IPS-NIHi7 (cell line): ENCODE results near the gene CDCP2.

Experiments used
- DNase-seq: peaks from one replicate; pipeline ENCODE4 v3.0.0; 2012; ENCODE audit warnings: mixed read lengths; ENCODE audit errors: extremely low spot score

Gene CDCP2

GRCh38 chr1:54152696-54153095 lies at the start of gene CDCP2:
TSS of gene CDCP2 (minus strand) at chr1:54153000. CDS start at chr1:54152922, 78 bp downstream.
- DNase-seq, result no peak

DNA sequence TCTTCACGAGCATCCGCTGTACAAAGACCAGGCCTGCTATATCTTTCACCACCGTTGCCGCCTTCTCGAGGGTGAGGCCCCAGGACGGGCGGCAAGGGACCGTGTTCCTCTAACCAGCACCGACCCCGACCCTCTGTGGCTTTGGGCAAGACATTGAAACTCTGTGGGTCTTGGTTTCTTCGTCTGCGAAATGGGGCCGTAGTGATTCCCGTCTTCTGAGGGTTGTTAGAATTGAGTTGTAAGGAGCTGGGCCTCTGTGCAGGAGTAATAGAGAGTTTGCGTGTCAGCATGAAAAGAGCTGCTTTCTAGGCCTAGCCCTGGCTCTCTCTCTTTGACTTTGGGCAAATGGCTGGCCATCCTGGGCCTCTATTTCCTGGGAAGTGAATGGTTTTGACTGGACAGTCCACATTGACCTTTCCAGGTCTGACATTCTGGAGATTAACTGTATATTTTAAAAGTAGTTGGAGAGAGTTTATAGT lies 47.8 kb upstream of the CDCP2 start:
- no peak for DNase-seq

DNA sequence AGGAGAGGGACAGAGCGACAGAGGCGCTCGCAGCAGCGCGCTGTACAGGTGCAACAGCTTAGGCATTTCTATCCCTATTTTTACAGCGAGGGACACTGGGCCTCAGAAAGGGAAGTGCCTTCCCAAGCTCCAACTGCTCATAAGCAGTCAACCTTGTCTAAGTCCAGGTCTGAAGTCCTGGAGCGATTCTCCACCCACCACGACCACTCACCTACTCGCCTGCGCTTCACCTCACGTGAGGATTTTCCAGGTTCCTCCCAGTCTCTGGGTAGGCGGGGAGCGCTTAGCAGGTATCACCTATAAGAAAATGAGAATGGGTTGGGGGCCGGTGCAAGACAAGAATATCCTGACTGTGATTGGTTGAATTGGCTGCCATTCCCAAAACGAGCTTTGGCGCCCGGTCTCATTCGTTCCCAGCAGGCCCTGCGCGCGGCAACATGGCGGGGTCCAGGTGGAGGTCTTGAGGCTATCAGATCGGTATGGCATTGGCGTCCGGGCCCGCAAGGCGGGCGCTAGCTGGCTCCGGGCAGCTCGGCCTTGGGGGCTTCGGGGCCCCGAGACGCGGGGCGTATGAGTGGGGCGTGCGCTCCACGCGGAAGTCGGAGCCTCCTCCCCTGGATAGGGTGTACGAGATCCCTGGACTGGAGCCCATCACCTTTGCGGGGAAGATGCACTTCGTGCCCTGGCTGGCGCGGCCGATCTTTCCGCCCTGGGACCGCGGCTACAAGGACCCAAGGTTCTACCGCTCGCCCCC lies 47.1 kb upstream of the CDCP2 start, which contains the start of the genes CYB5RL and MRPL37:
TSS of gene CYB5RL (minus strand) at position 266 of the 754 bp plus-strand sequence. CDS start 4,414 bp downstream, outside the sequence.
TSS of gene MRPL37 (plus strand) at position 403 of the 754 bp plus-strand sequence. CDS start at position 480, 77 bp downstream.
- peak; percentile 100 for DNase-seq

DNA sequence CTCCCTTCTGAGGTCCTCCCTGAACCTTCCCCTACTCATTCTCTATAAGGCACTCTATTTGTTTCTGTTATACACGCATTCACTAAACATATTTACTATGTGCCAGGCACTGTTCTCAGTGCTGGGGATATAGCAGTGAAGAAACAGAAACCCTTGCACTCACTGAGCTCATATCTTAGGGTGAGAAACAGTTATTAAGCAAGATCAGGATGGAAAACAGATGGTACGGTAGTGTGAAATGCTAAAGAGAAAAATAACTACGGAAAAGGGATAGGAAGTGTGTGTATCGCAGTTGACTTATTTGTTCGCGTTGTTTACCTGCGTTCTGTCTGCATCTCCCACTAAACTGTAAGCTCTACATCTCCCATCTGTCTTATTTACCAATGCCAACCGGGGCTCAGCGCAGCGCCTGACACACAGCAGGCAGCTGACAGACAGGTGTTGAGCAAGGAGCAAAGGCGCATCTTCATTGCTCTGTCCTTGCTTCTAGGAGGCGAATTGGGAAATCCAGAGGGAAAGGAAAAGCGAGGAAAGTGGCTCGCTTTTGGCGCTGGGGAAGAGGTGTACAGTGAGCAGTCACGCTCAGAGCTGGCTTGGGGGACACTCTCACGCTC lies 46.5 kb upstream of the CDCP2 start:
- peak; percentile 58 for DNase-seq

- DNase-seq, result no peak
These were observed 40.7 kb upstream of the CDCP2 start for GRCh38 chr1:54193453-54193852.

- no peak for DNase-seq
These were observed 38.7 kb upstream of the CDCP2 start for GRCh38 chr1:54191525-54191924.

DNA sequence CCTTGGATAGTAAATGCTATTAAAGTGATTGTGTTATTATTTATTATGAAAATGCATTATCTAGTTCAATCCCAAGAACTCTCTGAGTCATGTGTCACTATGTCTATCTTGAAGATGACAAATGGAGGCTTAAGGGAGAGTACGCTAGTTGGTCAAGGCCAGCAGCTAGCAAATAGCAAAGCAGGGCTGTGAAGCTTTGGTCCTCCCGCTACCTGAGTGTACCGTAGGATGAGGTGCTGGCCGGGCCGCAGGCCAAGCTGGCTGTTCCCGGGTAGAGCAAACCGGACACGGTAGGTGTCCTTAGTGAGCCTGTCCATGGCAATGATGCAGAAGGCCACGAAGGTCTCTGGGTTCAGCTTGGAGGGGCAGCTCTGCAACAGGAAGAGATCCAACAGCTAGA lies 37.7 kb upstream of the CDCP2 start:
- no peak for DNase-seq

- DNase-seq, result no peak
These were observed 35.5 kb upstream of the CDCP2 start for GRCh38 chr1:54188291-54188690.

DNA sequence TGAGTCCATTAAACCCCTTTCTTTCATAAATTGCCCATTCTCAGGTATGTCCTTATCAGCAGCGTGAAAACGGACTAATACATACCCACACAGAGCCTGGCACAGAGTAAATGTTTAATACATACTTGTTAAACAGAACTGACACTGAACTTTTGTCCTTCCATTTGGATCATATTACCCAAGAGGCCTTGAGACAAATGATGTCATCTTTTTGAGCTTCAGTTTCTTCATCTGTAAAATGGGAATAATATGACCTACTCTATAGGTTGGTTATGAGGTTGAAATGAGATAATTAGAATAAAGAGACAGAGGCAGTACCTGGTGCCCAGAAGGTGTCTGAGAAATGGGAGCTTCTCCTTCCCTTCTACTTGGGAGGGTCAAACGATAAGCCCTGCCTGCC lies 33.3 kb upstream of the CDCP2 start:
- DNase-seq, result no peak

DNA sequence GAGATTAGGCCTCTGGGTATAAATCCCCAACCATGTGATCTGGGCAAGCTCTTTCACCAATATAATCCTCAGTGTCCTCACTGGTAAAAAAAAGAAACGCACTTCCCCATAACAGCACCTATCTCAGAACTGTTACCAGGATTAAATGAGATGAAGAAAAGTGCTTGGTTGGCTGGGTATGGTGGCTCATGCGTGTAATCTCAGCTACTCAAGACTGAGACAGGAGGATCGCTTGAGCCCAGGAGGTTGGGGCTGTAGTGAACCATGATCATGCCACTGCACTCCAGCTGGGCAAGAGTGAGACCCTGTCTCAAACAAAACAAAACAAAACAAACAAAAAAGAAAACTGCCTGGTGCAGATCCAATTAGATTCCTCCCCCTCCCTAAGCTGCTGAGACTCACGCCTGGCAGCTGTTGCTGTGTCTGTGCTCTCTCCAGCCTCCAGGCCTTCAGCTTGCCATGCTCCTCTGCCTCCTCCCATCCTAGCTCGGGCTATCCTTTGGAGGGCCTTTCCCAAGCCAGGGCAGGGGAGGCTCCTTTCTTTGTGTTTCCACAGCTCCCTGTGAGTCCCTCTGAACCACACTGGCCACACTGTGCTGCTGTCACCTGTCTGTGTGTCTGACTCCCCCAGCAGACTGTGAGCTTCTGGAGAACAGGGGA lies 28.0 kb upstream of the CDCP2 start:
- no peak for DNase-seq

DNA sequence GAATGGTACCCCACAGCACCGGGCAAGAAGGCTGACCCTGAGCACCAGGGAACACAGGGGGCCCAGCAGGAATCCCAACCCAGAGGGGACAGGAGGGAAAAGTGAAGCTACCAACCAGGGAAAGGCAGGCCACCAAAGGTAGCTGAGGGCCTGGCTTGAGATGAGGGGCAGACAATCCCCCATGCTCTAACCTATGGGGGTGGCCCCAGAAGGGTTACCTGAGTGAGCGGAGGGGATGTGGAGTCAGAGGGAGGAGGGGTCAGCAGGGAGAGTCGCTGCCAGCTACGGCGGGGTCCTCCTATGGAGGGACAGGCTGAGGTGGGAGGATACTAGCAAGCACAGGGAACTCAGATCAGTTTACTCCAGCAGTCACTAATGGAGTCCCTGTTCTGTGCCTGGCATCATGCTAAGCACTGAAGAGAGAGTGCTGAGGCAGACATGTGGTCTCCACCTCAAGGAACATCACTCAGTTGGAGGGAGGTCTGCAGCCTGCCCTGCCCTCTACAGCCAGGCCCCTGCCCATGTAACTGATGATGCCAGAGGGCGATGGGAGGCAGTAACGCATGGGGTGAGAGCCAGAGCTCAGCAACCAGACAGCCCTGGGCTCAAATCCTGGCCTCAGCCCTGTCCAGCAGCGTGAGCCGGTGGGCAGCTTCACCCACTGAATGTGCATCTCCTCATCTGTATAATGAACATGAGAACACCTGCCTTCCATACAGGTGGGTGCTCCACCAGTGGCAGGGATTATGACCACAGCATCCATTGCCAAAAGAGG lies 25.7 kb upstream of the CDCP2 start:
- DNase-seq, result no peak

GRCh38 chr1:54177726-54178125 lies 24.9 kb upstream of the CDCP2 start:
- no peak for DNase-seq

- no peak for DNase-seq
These were observed 24.0 kb upstream of the CDCP2 start for GRCh38 chr1:54176621-54177327.

- no peak for DNase-seq
These were observed 21.3 kb upstream of the CDCP2 start for GRCh38 chr1:54174106-54174505.

DNA sequence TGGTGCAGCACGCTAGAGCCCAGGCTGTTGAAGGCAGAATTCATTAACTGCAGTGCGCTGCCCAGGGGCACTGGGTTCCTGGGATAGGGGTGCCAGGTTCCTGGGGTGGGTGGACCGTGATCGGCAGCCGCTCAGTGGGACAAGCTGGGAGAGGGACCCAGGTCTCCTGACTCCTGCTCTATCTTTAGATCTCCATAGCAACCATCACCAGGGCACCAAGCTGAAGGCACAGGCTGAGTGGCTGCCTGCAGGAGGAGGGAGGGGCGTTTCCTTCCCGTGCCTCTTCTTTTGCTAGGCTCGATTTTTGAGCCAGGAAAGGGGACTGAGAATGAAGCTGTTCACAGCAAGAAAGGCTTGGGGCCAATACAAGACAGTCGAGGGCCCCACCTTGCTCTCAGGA lies 20.9 kb upstream of the CDCP2 start:
- no peak for DNase-seq

DNA sequence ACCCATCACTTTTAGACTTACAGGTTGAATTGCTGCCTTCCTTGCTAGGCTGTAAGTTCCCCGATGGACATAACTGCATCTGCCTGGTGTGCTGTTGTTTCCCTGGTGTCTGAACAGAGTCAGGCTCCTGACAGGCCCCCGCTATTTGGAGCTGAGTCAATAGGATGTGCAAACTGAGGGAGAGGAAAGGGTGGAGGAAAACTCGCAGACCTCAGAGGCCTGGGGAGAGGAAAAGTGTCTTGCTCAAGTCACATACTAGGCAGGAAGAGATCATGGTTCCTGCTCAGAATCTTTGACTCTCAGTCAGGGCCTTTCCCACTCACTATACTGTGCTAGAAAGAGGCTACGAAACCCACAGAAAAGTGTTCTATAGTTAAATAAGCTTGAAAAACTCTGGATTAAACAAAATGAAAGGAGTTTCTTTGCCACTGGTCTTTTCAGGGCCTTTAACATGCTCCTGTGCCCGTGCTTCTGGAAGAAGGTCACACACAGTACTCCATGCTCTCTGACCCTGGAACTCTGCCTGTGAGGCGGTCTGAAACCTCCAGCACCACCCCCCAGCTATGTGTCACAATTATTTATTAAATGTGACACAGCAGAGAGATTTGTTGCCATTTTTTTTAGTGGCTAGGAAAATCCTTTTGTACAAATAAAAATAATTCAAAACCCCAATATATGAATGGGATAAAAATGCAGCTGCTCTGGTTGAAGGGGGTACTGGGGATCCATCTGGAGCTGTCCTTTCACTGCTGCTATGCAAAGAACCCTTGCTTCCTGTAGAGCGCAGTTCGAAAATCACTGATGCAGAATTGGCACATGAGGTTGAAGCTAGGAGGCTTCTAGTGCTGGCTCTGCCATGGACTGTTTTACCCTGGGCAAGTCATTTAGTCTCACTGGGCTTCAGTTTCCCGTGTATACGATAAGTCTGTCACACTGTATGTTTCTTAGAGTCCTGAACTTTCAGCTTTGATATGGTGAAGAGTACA lies 20.1 kb upstream of the CDCP2 start:
- DNase-seq, result no peak

- DNase-seq, result no peak
These were observed 18.8 kb upstream of the CDCP2 start for GRCh38 chr1:54171606-54172005.

DNA sequence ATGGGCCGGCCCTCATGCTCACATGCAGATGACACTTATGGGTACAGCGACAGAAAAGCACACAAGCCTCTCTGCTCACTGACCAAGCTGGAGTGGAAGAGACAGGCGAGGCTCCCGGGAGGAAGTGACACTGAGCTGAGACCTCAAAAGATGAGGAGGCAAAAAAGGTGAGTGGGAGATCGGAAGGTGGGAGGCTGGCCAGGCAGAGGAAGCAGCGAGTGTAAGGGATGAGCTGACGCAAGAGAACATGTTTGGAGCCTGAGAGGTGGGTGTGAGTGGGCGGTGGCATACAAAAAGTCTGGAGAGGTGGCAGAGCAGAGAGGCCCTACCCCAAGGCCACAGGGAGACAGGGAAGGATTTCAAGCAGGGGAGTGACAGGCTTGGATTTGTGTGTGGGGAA lies 18.2 kb upstream of the CDCP2 start:
- no peak for DNase-seq

DNA sequence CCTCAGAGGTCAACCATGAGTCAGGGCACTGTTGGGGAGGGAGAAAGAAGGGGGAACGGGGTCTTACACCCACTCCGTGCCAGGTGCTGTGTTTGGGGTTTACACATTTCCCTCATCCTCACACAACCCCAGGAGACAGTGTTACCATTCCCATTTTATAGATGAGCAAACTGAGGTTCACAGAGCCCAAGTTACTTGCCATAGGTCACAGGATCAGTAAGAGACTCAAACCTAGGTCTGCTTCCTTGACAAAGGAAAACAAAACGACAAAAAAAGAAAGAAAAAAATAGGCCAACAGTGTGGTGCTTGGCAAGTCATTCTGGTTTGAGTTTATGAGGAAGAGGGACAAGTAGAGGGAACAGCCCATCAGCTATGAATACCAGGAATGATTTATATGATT lies 16.3 kb upstream of the CDCP2 start:
- no peak for DNase-seq
